ENCODE data around the gene PRMT9. TPM values are rescaled to one million over a fixed set of nuclear protein-coding genes. Genes with fewer than 3 reads are reported as not detected.

The PRMT9 gene
- total RNA-seq, 1 experiment from 2014 or later: 10.5 TPM

GRCh38 chr4:147628415-147628814 is 55.5 kb downstream of the PRMT9 start:
- H2BK5ac ChIP-seq (ENCODE audit: insufficient read length, low read length): no peak overlapping the region
- peak overlapping the region; percentile 22 to 89 (median 77); a peak in 5 of 7 replicates for H3K27ac Mint-ChIP-seq
- H3K23me2 ChIP-seq (ENCODE audit: insufficient read length, low read depth, low read length, poor library complexity, severe bottlenecking): no peaks in the 10 kb centered on the region
- peaks cover 16 to 65% (median 41%) of the 10 kb centered on the region in 3 experiments; a peak in 6 of 7 replicates for H3K36me3 Mint-ChIP-seq (ENCODE audit: insufficient read depth in 1 of 3, low read depth in 3 of 3)
- no peak for DNase-seq
- H2BK12ac ChIP-seq (ENCODE audit: insufficient read length, low read depth, low read length): no peak overlapping the region
- H3K18ac ChIP-seq (ENCODE audit: insufficient read length, low read depth, low read length): no peak overlapping the region
- no peak overlapping the region for H3K9ac ChIP-seq (ENCODE audit: extremely low read depth, insufficient read length, low read length)
- no peaks in the 10 kb centered on the region; the same call in 1 of the 2 replicates for H3K4me1 ChIP-seq (ENCODE audit: insufficient read depth, low read length)
- H3K79me2 ChIP-seq (ENCODE audit: insufficient read depth, low read length): no peaks in the 10 kb centered on the region
- H2AFZ ChIP-seq (ENCODE audit: low read length): no peak overlapping the region
- H3K4me3 Mint-ChIP-seq: peak overlapping the region in 1 of 2 experiments; percentile 48; a peak in 2 of 5 replicates
- no peaks in the 10 kb centered on the region for H4K20me1 ChIP-seq (ENCODE audit: control insufficient read depth, insufficient read depth, insufficient read length)
- no peak overlapping the region for H3K23ac ChIP-seq (ENCODE audit: insufficient read length, low read depth, low read length)
- no peak overlapping the region for H4K91ac ChIP-seq (ENCODE audit: insufficient read length, low read depth, low read length)
- H3K27me3 ChIP-seq (ENCODE audit: insufficient read depth, low read length): no peaks in the 10 kb centered on the region
- H3K79me1 ChIP-seq (ENCODE audit: insufficient read depth, low read depth, low read length, poor library complexity, severe bottlenecking): no peaks in the 10 kb centered on the region
- WGBS (ENCODE audit: extremely low coverage, insufficient read length, low lambda C conversion rate): no CpG with 5 or more reads among the region's 3 CpGs
- H3K9me3 Mint-ChIP-seq: no peaks in the 10 kb centered on the region
- no peak overlapping the region for H3K4ac ChIP-seq (ENCODE audit: low read depth, low read length)
- H3K9me3 ChIP-seq (ENCODE audit: control insufficient read depth, low read depth, low read length): no peaks in the 10 kb centered on the region
- no peak overlapping the region for H2BK120ac ChIP-seq (ENCODE audit: low read depth, low read length, poor library complexity, severe bottlenecking)
- H3K4me1 Mint-ChIP-seq: peaks cover 26 to 34% of the 10 kb centered on the region in 2 experiments
- H4K8ac ChIP-seq (replicated peaks; ENCODE audit: insufficient read length, low read depth, low read length): no peak overlapping the region
- H2BK20ac ChIP-seq (ENCODE audit: low read depth, low read length, poor library complexity, severe bottlenecking): no peak overlapping the region
- H3K4me2 ChIP-seq (ENCODE audit: insufficient read depth, insufficient read length, low read length): no peak overlapping the region
- no peak overlapping the region for H3T11ph ChIP-seq (ENCODE audit: low read length)
- no peak overlapping the region for H3K27ac ChIP-seq (ENCODE audit: insufficient read length, low read depth, low read length)
- H3K56ac ChIP-seq (ENCODE audit: insufficient read length, low read depth, low read length): no peak overlapping the region
- no peaks in the 10 kb centered on the region for H3K27me3 Mint-ChIP-seq (ENCODE audit: low read depth)
- no peak overlapping the region for H2AK5ac ChIP-seq (ENCODE audit: insufficient read length, low read length)
- H4K5ac ChIP-seq (ENCODE audit: insufficient read length, low read depth, low read length): no peak overlapping the region
- no peak overlapping the region for H2BK15ac ChIP-seq (ENCODE audit: low read depth, low read length)
- TF ChIP-seq CTCF (conservative IDR thresholded peaks at IDR 0.05): no peak
- no peak overlapping the region for H3K14ac ChIP-seq (ENCODE audit: insufficient read depth, low read length)

All from H9 (cell line).